ENCODE results near the gene IGFALS. TPM values are rescaled to one million over a fixed set of nuclear protein-coding genes. Genes with fewer than 3 reads are reported as not detected.

IGFALS gene
- total RNA-seq, 1 experiment from 2014 or later = not detected

DNA sequence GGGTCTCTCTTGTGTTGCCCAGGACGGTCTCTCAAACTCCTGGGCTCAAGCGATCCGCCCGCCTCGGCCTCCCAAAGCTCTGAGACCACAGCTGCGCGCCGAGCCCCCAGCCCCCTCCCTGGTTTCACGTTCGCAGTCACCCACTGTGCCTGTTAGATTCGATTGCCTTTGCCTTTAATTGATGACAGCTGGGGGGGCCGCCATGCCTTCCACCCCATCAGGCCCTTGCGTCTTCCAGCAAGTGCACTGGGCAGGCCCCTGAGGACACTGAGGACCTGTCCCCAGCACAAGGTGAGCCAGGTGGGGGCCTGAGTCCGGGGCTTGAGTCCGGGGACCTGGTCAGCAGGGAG is 3.3 kb downstream of the IGFALS start:
- DNase-seq (ENCODE audit: low spot score) = no peak

DNA sequence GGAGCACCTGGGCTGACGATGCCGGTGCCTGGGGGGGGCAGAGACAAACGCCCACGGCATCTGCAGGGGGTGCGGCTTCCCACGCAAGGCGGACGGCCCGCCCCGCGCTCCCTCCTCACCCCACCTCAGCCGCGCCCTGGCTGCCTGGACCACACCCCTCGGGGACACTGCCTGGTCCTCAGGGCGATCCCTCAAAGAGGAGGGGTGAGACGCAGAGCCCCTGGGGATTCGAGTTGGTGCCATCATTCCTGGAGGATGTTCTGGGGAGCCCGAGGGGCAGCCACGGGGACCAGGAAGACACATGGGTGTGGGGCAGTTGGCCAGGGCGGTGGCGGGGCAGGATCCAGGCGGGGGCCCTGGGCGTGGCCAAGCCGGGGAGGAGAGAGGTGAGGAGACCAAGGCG is 3.9 kb downstream of the IGFALS start:
- no peak for DNase-seq (ENCODE audit: low spot score)

DNA sequence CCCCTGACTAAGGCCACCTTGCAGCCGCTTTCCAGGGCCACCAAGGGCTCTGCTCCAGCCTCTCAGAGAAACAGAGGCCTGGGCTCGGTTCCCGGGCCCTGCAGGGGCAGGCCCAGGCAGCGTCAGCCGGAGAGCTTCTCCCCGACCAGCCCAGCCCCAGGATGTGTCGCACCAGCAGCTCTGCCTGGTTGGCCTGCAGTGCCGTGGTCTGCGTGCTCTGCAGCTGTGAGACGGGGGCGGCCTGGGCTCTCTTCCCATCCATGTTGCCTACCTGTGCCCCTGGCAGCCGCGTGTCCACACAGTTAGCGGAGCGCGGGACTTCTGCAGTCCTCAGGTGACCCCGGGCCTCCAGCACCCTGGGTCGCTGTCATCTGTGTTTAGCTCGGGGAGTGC is 4.8 kb downstream of the IGFALS start:
- no peak for DNase-seq (ENCODE audit: low spot score)

DNA sequence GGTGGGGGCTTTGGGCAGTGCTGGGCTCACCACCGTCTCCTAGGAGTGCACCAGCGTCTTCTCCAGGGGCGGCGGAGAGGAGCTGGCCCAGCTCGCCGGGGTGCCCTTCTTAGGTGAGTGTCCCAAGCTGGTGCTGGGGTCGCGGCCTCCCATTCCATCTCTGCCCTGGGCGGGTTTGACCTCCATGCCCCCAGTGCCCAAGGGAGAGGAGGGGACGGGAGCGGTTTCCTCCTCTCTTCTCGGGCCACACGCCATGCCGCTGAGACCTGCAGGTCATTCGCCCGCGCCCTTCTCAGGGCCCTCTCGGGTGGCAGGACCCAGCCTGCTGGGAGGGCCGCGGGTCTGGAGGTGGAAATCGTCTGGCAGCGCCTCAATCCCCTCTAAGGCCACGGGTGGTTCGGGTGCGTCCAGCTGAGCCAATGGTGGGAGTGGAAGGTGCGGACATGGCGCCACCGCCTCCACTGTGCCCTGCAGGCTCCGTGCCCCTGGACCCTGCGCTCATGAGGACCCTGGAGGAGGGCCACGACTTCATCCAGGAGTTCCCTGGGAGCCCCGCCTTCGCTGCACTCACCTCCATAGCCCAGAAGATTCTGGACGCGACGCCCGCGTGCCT is 5.3 kb downstream of the IGFALS start:
- no peak for DNase-seq (ENCODE audit: low spot score)

DNA sequence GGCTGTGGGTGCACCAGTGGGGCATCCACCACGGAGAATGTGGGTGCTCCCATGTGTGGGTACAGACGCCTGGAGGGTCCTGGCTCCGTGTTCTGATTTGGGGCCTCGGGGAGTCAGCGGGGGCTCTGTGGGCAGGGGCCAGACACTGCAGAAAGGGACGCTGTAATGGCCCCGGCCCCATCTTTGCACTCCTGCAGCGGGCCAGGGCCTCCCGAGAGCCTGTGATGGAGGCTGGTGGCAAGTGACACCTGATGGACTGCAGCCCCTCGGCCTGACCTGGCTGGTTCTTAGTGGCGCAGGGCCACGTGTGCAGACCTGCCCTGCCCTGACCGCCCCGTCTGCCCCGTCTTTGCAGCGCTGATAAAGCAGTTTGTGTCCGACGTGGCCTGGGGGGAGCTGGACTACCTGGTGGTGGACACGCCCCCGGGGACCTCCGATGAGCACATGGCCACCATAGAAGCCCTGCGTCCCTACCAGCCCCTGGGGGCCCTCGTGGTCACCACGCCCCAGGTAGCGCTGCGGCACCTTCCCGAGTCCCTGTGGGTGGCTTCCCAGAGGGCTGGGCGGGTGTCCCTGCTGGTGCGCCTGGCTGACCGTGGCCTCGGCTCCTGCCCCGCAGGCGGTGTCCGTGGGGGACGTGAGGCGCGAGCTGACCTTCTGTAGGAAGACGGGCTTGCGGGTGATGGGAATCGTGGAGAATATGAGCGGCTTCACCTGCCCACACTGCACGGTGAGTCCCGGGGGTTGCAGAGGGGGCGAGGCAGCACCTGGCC is 6.0 kb downstream of the IGFALS start:
- DNase-seq (ENCODE audit: low spot score) = no peak

DNA sequence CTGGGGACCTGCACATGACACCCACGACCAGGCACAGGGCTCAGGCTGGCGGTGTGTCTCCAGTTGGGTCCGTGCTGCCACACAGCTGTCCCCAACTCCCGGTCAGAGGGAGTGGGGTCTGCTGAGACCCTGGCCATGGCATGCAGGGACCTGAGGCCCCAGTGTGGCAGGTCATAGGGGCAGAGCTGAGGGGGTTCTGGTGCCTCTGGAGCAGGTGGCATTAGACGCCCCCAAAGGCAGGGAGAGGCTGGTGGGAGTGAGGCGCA is 6.5 kb downstream of the IGFALS start:
- no peak for DNase-seq (ENCODE audit: low spot score)

DNA sequence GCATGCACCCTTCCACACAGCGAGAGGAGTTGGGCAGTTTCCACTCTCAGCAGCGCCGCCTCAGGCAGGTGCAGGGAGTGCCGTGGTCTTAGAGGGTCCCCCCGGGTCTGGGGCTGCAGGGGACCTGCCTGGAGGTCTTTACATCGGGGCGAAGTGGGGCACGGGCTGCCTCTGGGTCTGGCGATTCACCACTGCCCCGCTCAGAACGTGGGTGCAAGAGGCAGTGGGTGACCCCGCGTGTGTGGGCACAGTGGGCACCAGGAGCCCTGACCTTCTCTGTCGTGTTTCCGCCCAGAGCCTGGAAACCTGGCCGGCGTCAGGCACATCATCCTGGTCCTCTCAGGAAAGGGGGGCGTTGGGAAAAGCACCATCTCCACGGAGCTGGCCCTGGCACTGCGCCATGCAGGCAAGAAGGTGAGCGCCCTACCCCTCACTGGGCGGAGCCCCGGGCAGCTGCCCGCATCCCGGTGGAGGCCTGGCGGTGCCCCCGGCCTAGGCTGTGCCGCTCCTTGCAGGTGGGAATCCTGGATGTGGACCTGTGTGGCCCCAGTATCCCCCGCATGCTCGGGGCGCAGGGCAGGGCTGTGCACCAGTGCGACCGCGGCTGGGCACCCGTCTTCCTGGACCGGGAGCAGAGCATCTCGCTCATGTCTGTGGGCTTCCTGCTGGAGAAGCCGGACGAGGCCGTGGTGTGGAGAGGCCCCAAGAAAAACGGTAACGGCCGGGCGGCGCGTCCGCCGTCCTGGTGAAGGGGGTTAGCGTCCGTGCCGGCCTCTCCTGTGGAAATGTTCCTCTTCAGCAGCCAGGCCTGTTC is 7.1 kb downstream of the IGFALS start:
- DNase-seq (ENCODE audit: low spot score) = no peak

DNA sequence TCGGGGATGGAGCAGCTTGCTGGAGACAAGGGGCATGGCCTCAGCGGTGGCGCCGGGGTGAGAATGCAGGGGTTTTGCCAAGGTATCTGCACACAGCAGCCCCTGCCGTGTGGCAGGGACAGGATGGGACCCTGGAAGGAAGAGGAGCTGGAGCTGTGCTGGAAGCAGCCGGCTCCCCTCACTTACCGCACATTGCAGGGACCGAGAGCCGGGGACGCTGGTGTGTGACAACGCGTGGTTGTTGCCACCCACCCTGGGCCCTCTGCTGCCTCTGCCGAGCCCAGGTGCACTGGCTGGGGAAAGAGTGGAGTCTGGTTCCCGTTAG is 7.7 kb downstream of the IGFALS start:
- DNase-seq (ENCODE audit: low spot score) = no peak

DNA sequence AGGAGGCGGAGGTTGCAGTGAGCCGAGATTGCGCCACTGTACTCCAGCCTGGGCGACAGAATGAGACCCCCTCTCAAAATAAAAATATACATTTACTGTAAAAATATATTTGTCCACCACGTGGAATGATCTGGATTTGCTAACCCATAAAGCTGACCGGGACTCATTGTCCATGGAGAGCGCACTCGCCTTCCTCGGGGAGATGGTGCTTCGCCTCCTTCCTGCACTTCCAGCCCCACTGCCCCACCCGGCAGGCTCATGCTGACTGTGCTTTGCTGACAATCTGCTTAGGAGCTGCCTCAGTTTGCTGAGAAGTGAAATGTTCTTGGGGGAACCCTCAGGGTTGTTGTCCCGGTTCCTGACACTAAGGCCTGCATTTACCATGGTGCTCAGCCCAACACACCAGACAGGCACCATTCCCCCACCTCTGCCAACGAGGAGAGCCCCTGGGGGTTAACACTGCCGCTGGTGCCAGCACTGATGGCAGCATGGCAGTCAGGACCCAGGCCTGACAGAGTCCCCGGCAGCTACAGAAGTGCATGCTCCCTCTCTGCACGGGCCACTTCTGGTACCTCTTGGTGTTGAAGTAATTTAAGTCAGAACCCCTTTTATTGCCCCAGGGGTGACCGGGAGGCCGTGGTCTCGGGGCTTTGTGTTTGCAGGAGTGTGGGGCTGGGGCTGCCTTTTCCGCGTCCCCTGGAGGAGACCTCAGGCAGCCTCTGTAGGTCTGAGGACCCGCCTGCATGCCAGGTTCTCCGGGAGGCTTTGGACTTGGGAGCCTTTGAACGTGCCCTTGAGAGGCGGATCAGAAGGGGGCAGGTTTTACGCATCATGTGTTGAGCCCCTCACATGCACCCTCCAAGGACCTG is 8.3 kb downstream of the IGFALS start:
- no peak for DNase-seq (ENCODE audit: low spot score)

DNA sequence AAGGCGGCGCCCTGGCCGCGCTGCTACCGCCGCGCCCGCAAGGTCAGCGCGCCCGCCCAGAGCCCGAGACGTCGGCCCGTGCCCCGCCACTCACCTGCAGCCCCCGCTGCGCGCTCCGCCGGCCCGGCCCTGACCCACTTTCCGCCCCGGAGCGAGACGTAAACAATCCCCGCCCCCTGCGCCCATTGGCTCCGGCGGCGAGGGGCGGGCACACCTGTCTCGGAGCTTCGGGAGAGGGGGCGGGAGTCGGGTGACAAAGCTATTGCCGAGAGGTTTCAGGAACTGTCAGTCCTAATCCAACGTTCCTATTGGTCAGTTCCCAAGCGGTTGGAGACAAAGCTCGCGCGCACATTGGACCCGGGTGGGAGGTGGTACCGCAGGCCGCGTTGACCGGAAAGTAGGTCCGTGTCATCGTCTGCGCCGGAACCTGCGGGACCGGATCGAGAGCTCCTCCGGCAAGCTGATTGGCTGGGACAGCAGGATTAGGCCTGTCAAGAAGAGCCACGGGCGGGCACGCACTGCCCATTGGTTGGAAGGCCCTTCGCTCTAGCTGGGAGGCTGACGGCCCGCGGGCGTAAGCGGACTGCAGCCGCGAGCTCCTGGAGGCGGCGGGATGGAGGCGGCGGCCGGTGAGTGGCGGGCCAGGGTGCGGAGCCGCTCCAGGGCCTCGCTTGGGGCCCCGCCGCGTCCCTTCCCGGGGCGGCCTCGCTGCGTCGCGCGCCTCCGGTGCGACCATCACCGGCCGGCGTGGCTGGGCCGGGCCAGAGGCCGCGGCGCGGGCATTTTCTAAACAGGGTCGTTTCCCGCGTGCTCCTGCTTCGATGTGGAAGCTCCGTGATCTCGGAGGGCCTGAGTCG is 10.9 kb downstream of the IGFALS start, which contains the start of the genes NUBP2 and SPSB3:
Gene NUBP2, plus strand, starts transcription at position 553 of the 857 bp plus-strand sequence. Its CDS starts 61 bp downstream, at position 614.
Gene SPSB3, minus strand, starts transcription at position 164 of the 857 bp plus-strand sequence. CDS start 1,088 bp downstream, outside the sequence.
- DNase-seq (ENCODE audit: low spot score) = peak; percentile 100

DNA sequence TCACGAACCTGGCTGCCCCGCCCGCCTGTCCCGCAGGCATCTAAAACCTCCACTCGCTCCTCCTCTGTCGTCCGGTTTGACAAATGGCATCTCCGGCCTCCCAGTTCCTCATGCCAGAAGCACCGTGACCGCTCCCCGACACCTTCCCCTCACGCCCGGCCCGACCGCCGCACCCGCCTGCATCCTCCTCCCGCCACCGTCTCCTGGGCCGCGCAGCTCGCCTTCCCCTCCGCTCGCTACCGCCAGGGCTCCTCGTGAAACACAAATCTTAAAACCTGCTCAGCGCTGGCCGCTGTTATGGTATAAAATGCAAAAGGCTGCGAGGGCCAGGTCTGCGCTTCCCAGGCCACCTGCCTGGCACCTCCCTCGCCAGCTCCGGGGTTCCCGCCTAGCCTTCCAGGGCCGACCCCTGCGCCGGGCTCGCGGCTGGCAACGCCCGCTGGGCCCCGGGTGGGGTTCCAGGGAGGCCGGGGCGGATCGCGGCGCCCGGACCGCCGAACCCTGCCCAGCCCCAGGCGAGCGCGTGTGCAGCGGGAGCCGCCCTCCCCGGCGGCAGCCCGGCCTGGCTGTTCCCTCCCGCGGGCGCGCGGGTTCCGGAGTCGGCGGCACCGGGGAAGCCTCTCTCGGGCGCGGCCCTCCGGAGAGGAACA is 11.6 kb downstream of the IGFALS start:
- DNase-seq (ENCODE audit: low spot score) = no peak

DNA sequence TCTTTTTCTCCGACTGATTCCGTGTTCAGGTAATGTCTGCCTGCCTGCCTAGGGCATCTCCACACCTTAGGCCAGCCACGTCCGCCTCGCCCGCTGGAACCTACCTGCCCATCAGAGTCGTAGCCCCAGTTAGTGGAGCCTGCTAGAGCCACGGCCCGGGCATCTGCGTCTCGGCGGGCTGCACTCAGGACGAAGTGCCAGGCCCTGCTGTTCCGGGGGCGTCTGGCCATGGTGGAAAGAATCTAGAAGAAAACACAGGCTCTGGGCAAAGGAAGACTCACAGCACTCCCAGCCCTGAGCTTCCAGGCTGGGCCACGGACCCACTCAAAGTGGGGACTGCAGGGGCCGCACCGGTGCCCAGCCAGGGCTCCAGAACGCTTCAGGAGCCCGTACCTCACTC is 12.3 kb downstream of the IGFALS start:
- no peak for DNase-seq (ENCODE audit: low spot score)

DNA sequence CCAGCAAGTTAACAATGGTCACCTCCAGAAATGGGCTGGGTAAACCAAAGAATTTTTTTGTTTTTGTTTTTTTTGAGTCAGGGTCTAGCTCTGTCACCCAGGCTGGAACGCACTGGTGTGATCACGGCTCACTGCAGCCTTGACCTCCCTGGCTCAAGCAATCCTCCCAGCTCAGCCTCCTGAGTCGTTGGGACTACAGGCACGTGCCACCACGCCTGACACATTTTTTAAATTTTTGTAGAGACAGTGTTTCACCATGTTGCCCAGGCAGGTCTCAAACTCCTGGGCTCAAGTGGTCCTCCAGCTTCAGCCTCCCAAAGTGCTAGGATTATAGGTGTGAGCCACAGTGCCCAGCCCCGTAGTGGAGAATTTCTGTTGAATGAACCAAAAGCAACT is 12.8 kb downstream of the IGFALS start:
- DNase-seq (ENCODE audit: low spot score) = no peak

DNA sequence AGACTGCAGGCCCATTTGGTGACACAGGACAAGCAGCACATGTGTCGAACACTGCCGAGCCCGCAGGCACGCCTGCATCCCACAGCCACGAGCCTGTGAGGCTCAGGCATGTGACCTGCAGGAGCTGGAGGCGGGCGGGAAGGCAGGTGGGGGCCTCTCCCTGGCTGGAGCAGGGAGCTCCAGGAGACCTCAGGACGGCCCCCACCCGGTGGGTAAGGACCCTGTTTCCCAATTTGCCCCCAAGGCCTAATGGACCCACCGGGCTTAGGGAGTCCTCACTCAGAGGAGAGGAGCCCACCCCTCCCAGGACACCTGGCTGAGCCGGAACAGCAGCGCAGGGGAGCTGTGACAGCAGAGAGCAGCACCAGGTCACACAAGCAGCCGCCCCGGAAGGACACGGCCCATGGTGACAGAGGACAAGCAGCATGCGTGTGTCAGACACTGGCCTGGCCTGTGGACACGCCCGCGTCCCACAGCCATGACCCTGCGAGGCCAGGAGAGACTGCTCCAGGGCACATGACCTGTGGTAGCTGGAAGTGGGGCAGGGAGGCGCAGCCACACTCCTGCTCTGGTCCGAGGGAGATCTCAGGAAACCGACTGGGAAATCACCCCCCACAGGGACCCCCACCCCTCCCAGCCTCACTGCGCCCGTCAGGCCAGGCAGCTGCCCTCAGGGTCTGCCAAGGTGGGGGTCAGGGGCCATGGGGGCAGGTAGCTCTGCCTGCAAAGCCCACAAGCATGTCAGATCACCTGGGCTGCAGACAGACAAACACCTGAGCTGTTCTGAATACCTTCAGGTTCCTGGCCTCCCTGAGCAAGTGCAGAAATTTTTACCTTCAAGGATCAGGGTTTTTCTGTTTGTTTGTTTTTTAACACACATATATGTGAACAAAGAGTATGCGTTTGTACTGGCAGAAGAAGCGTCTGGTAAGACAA is 13.5 kb downstream of the IGFALS start:
- DNase-seq (ENCODE audit: low spot score) = no peak

DNA sequence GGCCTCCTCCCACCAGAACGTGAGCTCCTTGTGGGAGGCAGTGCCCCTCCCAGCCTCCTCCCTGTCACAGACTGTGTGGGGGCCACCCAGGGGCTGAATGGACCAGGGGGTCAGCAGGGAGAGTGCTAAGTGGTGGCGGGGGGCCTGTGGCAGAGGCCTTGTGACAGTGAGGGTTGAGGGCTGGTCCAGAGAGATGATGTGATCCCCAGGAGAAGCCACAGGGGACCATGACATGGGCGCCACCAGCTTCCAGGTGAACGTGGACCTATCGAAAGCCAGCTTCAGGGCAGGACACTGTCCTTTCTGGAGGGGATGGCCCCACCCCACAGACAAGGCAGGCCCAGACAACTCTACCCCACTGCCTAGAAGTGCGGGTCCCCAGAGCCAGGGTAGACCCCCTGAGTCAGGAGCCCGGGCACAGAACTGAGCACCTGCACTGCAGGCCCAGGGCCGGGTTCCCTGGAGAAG is 14.2 kb downstream of the IGFALS start:
- DNase-seq (ENCODE audit: low spot score) = no peak

DNA sequence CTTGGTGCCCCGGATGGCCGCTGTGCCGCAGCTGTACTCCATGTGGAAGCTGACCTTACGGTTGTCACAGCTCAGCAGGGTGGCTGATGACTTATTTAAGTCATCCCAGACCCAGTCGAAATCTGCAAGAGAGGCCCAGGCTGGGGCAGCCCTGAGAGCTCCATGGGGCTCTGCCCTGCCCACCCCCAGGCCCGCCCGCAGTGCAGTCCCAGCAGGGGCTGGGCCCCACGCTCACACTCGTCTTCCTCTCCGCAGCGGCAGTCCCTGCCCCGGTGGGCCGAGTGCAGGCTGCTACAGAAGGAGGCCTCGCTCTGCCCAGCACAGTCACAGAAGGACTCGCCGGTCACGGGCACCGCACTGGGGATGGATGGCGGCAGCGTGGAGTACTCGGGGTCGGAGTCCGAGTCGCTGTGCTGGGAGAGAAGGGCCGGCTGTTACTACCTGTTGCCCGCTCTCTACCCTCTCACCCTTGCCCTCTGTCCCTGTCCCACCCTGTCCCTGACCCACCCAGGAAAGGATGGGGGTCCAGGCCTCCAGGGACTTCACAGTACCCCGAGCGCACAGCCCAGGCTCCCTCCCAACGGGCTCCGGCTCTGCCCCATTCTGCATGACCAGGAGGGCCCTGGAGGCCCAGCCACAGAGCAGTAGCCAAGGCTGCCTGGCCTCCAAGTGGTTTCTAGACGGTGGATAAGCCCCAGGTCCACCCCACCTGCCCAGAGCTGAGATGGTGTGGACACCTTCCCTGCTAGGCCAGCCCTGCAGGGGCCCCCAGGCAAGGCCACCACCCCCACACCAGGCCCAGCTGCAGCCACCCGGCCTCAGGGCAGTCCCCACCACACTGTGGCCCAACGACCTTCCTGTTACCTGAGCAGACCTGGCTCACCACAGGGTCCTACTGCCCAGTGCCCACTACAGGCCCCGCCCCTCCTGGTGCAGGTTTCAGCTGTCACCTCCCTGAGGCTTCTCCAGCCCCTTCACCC is 15.0 kb downstream of the IGFALS start:
- DNase-seq (ENCODE audit: low spot score) = no peak

DNA sequence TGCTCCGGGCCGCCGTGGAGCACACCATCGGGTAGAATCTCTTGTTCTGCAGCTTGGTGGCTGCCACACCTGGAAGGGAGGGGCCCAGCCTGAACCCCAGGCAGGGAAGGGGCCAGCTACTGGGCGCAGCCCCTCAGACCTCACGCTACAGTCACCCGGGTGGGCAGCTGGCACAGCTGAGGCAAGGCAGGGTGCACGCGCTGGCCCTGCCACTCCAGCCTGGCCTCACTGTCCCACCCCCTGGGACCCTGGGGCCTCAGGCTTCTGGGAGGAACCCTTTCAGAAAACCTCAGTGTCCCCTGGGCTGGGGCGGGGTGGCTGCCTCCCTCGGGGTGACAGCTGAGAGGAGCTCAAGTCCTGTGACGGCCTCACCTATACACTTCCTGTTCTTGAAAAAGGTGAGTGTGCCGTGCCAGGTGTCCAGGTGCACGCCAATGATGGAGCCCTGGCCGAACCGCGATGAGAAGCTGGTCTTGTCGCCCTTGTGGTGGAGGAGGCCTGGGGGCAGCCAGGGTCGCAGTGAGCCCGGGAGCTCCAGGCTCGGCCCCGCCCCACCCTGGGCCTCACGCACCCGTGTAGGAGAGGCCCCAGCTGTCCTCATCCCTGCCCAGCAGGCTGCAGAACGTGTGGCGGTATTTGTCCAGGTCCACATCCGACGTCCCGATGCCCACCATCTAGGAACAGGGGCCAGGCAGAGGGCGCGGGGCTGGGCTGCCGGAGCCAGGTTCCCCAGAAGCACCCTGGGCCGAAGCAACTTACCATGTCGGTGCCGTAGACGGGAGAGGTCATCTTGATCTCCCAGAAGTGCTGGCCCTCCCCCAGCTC is 15.9 kb downstream of the IGFALS start:
- no peak for DNase-seq (ENCODE audit: low spot score)
